ENCODE results near the gene FAM98C.
"Not testable (repeated sequence)": the region's sequence is repeated elsewhere in the genome, so short reads cannot be mapped to it uniquely, and the experiment has no call there.

The FAM98C gene

GRCh38 chr19:38399081-38399480, 3.8 kb upstream of the FAM98C start:
- no peak for DNase-seq (ENCODE audit: low read depth)

DNA sequence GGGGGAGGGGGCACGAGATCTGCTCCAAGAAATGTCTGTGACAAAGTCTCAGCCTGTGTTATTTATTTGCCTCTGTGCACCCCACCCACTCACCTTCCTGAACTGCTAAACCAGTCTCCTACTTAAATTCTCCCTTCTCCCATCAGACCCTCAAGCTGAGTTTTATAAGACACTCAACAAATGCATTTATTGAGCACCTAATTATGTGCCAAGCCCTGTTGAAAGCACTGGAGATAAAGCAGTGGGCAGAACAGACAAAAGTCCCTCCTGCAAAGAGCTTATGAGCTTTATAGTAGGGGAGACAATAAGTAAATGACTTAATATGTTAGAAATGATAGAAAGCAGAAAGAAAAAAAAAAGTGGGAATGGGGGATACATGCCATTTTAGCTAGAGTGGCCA, 3.4 kb upstream of the FAM98C start:
- DNase-seq (ENCODE audit: low read depth): no peak

DNA sequence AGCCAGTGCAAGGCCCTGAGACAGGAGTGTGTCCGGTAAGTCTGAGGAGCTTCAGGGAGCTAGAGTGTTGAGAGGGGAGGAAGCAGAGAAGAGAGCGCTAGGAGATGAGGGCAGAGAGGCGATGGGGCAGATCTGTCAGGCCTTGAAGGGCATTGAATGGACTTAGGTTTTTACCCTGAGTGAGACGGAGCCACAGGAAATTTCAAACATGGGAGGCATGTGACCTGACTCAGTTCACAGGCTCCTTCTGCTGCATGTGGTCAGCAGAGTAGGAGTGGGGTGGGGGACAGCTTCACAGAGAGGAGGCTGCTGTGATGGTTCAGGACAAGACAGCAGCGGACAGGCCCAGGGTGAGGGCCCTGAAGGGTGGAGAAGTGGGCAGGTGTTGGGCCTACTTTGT, 2.5 kb upstream of the FAM98C start:
- no peak for DNase-seq (ENCODE audit: low read depth)

- DNase-seq (ENCODE audit: low read depth): no peak
Observed at GRCh38 chr19:38401148-38401547, 1.7 kb upstream of the FAM98C start.

- DNase-seq (ENCODE audit: low read depth): no peak
Observed at GRCh38 chr19:38402623-38402966, 298 bp upstream of the FAM98C start.

DNA sequence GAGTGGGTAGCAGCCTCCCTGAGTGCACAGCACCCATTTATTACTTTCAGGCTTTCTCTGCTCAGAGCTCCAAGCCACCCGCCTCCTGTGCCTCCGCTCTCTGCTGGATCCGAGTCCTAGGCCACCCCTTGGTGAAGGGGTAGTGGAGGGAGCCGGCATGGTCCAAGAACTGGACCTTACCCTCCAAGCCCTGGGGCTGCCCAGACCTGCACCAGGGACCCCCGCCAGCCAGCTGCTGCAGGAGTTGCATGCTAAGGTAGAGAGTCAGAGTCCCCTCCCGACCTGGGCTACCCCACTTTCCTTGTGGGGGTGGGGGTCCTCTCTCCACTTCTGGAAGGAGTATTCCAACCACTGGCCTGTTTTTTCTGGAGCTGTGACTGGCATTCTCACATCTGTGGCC, 2.0 kb downstream of the FAM98C start:
- DNase-seq (ENCODE audit: low read depth): no peak

GRCh38 chr19:38405276-38405675, 2.4 kb downstream of the FAM98C start:
- no peak for DNase-seq (ENCODE audit: low read depth)

GRCh38 chr19:38409631-38410133, 6.8 kb downstream of the FAM98C start:
- no peak for DNase-seq (ENCODE audit: low read depth)

DNA sequence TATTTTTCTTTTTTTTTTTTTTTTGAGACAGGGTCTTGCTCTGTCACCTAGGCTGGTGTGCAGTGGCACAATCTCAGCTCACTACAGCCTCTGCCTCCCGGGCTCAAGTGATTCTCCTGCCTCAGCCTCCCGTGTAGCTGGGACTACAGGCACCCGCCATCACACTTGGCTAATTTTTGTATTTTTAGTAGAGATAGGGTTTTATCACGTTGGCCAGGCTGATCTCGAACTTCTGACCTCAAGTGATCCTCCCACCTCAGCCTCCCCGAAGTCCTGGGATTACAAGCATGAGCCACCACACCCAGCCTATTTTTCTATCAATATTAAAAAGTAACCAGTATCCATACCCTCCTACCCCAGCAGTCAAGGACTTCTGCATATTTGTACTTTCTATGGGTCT, 7.5 kb downstream of the FAM98C start:
- DNase-seq (ENCODE audit: low read depth): not testable (repeated sequence)

- no peak for DNase-seq (ENCODE audit: low read depth)
Observed at GRCh38 chr19:38411041-38411712, 8.3 kb downstream of the FAM98C start.

DNA sequence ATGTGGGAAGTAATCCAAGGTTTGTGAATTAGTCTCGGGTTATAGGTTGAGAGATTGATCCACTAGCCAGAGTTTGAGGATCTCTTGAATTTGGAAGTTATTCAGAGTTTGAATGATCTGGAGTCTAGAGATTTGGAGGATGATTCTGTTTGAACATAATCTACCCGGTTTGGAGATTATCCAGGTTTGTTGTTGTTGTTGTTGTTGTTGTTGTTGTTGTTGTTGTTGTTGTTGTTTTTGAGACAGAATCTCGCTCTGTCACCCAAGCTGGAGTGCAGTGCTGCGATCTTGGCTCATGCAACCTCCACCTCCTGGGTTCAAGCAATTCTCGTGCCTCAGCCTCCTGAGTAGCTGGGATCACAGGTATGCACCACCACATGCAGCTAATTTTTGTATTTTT, 9.0 kb downstream of the FAM98C start:
- DNase-seq (ENCODE audit: low read depth): not testable (repeated sequence)

DNA sequence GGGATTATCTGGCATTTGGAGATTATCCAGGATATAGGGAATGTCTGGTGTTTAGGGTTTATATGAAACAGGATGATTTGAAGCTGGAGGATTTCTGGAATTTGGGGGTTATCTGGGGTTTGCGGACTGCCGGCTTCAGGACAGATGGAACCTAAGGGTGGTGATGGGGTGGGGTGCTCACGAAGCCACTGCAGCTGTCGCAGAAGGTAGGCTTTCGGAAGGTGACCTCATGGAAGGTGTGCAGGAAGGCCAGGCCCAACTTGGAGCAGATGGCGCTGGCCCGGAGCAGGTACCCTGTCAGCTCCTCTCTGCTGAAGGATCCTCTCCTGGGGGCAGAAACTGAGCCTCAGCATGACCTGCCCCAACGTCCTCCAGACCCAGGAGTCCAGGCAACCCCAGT, 9.6 kb downstream of the FAM98C start:
- DNase-seq (ENCODE audit: low read depth): no peak

GRCh38 chr19:38412961-38413360, 10.1 kb downstream of the FAM98C start:
- DNase-seq (ENCODE audit: low read depth): no peak

DNA sequence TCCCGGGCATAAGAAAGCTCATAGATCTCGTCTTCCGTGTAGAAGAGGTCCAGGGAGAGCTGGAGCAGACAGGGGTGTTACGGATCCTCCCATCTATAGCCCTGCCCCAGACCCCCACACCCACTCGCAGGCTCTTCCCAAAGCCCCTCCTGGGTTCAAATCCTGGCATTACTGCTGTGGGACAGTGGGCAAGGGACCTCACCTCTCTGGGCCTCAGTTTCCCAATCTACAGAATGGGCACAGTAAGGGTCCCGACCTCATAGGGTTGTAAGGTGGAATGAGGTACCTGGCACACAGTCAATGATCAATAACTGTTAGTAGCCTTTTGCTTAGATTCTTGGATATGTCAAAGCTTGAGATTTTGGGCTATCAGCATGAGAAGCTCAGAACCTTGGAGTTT, 10.5 kb downstream of the FAM98C start:
- no peak for DNase-seq (ENCODE audit: low read depth)

GRCh38 chr19:38417146-38417543, 14.3 kb downstream of the FAM98C start:
- no peak for DNase-seq (ENCODE audit: low read depth)

DNA sequence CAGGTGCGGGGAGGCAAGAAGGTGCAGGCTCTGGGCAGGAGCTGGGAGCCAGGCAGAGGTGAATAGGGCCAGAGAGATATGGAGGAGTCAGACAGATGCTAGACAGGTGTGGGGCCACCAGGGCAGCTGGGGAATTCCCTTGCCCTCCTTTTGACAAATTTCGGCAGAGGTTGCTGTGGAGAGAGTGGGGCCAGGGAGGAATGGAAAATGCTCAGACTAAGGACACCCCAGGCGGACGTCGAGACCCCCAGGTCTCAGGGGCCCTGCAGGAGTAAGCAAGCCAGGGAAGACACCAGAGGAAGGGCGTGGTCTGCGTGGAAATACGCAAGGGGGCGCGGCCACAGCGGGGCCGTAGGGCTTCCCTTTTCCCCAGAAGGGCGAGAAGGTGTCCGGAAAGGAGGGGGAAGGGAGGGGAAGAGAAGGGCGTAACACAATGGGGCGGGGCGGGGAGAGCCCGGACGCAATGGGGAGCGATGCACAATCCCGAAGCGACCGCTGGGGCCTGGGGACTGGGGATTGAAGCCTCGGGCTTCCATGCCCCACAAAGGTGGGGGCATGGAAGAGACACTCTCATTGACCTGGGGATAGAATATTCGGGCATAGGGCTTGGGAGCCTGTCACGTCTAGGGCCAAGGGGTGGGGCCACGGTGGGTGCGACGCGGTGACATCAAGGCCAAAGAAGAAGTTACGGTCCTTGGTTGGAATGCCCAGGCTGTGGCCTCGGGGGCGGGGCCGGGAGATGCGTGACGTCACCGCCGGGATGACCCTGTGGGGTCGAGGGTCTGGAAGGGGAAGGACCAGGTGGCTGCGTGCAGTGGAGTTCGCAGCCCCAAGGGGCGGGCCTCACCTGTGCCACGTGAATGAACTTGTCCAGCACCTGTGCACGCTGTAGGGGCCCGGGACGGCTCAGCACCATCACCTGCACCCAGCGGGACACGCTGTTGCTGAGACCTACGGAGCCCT, 14.9 kb downstream of the FAM98C start:
- peak; percentile 19 for DNase-seq (ENCODE audit: low read depth)

DNA sequence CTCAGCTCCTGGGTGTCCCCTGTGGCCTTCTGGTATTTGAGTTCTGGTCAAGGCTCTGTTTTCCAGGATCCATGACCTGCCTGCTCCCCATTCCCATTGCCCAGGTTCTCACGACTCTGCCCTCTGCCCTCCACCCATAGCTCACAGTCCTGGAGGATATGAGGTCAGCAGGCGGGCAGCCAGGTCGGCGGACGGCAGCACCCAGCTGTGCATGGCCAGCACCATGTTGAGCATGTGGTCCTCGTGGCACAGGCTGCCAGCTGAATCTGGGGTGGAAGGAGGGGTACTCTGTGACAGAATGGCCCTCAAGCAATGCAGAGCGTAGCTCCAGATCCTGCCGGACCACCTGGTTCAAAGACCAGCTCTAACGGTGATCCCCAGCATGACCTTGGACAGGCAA, 18.0 kb downstream of the FAM98C start:
- no peak for DNase-seq (ENCODE audit: low read depth)

DNA sequence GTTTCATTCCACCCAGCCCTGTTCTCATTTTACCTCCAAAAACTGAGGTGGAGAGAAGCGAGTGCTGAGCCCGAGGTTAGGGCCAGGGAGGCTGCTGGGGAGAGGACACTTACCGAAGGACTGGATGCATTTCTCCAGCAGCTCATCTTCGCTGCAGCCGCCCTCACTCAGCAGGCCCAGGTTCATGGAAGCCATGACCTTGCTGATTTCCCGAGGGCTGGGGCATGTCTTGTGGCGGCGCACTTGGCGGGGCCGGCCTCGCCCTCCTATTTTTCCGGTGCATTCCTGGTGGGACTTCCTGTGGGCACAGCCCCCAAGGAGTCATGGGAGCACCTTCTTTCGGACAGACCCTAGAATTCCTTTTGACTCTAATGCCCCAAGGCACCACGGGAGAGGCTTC, 19.0 kb downstream of the FAM98C start:
- no peak for DNase-seq (ENCODE audit: low read depth)

- no peak for DNase-seq (ENCODE audit: low read depth)
Observed at GRCh38 chr19:38422438-38422837, 19.5 kb downstream of the FAM98C start.

DNA sequence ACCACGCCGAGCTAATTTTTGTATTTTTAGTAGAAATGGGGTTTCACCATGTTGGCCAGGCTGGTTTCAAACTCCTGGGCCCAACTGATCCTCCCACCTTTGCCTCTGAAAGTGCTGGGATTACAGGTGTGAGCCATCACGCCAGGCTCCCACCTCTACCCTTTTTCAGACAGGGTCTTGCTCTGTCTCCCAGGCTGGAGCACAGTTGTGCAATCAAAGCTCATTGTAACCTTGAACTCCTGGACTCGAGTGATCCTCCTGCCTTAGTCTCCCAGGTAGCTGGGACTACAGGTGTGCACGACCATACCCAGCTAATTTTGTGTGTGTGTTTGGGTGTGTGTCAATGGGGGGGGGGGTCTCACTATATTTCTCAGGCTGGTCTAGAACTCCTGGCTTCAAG, 21.4 kb downstream of the FAM98C start:
- no peak for DNase-seq (ENCODE audit: low read depth)

DNA sequence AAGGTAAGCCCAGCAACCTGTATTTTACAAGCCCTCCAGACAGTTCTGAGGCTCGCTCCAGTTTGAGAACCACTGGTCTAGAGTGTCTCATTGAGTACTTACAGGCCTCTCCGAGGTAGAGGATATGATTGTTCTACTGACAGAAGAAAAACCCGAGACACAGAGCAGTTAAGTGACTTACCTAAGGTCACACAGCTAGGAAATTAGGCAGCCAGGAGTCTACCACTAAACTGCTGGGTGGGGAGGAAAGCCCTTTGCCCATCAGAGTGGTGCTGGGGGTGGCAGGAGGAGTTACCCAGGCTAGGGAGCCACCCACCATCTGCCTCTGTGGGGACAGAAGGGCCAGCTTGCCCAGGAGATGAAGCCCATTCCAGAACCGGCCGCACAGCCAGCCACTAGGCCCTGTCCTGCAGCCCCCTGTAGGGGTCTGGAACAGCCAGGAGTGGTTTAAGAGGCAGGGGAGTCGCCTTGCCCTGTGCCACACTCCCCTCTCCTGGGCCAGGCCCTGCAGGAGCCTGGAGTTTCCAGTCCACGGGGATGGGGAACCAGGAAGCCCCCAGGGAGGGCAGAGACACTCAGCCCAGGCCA, 22.4 kb downstream of the FAM98C start:
- no peak for DNase-seq (ENCODE audit: low read depth)

DNA sequence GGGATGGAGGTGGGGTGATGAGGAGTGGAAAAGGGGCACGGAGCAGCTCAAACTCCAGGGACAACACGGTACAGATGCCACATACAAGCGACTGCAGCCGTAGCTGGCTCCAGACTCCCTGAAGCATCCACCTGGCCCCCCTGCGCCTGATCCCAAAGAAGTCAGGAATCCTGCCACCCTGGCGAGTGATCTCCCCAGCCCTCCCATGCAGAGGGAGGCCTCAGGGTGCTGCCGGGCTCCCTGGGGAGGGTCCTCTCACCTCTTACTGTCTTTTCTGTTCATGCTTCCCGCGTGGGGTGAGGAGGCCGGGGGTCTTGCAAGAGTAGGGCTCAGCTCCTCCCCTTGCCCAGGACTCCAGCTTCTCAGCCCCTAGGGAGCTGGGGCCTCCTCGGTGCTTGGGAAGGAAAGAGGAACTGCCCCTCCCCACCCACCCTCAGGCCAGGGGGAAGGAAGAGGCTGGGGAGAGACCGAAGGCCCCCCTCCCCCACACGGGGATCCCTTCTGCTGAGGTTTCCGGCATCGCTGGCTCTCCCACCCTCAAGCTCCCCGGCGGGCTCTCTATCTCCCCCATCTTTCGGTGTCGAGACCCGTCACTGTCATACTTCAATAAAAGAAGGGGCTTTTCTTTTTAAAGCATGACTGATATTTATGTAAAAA, 23.0 kb downstream of the FAM98C start, which contains the start of gene RASGRP4:
Gene RASGRP4, minus strand, starts transcription at position 410 of the 657 bp plus-strand sequence. Its CDS starts 128 bp downstream, at position 282.
- no peak for DNase-seq (ENCODE audit: low read depth)
